ENCODE data around the gene LTA4H.

The LTA4H gene

DNA sequence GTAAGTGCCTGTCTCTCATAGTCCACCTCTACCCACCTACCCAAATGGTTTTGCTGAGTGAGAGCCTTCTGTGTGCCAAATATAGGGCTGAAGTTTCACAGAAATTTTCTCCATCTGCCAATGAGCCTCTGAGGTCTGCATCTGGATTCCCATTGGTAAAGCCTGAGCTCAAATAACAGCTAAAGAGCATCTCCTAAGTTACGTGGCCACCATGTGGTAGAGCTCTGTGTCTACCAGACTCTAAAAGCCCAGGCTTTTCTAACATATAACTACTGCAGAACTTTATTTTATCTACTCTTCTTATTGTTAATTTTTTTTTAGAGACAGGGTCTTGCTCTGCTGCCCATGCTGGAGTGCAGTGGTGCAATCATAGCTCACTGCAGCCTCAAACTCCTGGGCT lies 76.3 kb downstream of the LTA4H start:
- no peak for DNase-seq (ENCODE audit: low read depth)

DNA sequence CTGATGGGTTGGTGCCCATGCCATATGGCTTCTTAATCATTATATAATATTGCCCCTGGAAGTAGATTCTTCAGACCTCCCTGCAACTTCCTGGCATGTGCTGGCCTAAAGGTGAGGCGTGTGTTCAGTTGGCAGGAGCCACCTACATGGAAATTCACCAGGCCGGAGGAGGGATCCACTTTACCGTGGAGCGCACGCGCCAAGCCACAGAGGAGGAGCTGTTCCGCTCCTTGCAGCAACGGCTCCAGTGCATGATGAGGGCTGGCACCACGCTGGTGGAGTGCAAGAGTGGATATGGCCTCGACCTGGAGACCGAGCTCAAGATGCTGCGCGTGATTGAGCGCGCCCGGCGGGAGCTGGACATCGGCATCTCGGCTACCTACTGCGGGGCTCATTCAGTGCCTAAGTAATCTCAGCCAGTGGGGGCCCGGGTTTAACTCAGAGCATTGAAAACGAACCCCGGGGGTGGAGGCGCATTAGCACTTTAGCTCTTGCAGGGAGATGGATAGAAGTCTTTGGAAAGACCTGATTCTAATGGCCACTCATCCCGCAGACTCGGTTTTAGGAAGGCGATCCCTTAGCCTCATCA lies 78.7 kb downstream of the LTA4H start:
- no peak for DNase-seq (ENCODE audit: low read depth)

DNA sequence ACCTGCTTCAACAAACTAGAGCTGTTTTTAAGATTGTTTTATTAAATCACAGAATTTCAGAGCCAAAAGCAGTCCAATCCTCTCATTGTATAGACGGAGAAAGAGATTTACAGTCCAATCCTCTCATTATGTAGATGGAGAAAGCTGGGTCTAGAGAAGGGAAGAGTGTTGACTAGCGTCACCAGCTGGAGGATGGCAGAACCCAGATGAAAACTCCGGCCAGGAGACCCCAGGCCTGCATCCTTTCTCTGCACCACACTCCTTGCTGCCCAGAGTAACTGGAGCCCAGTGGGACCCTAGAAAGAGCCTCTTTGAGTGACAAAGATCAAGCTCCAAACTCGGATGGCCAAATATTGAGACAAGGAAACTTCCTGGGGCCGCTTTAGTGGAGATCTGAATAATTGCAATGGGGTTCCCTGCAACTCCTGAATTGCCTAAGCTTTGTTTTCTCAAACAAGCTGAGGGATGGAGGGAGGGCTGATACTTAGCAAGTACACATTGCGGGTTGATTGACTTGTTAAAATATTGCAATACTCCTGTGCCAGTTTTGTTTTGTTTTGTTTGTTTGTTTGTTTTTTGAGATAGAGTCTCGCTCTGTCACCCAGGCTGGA lies 79.7 kb downstream of the LTA4H start:
- no peak for DNase-seq (ENCODE audit: low read depth)

DNA sequence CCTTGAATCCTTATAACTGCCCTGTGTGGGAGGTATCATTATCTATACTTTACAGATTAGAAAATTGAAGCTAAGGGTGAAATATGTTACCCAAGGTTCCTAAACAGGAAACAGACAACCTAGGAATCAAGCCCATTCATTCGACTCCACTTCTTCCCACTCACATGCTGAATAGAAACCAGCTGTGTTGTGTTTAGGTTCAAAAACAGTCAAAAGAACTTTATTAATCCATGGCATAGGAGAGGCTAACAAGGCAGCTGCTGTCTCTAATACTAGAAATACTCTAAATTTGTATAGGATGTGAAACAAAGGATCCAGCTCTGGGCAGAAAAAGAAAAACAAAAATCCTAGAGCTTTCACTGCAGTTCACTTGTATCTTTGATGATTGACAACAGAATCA lies 82.4 kb downstream of the LTA4H start:
- DNase-seq (ENCODE audit: low read depth), result no peak

DNA sequence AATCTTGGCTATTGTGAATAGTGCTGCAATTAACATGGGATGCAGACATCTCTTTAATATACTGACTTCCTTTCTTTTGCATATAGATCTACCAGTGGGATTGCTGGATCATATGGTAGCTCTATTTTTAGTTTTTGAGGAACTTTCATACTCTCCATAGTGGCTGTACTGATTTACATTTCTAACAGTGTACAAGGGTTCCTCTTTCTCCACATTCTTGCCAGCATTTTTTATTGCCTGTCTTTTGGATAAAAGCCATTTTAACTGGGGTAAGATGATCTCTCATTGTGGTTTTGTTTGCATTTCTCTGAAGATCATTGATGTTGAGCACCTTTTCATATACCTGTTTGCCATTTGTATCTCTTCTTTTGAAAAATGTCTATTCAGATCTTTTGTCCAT lies 83.9 kb downstream of the LTA4H start:
- DNase-seq (ENCODE audit: low read depth), result no peak
